T-helper 1 cell treated with Interleukin-12 subunit alpha and Interleukin-12 subunit beta and Interleukin-4 antibody, amounts not matched to agents 30 ng/mL and 1 ng/mL, for 36 hours (primary cell): ENCODE results near the gene TACR2. TPM values are rescaled to one million over a fixed set of nuclear protein-coding genes. Genes with fewer than 3 reads are reported as not detected.

Experiments used
- total RNA-seq: library from RNA; stranded (reverse); gene quantifications from 2 replicates; pipeline ENCODE4 v1.2.3, GENCODE V29; 2022

Gene TACR2
- total RNA-seq, 1 donor from 2014 or later: not detected

Other genes starting within 250 kb of the TACR2 start
- 56.1 and 58.9 TPM in 2 replicates for gene SUPV3L1, start 236.7 kb downstream of the TACR2 start, total RNA-seq
- gene HKDC1, start 196.6 kb downstream of the TACR2 start, total RNA-seq: 3.0 and 3.7 TPM in 2 replicates
- 137 and 139 TPM in 2 replicates for gene HK1, start 138.4 kb downstream of the TACR2 start, total RNA-seq
- 12.0 and 12.8 TPM in 2 replicates for gene TSPAN15, start 34.5 kb upstream of the TACR2 start, total RNA-seq
- gene NEUROG3, start 156.5 kb upstream of the TACR2 start, total RNA-seq: not detected in 2 replicates
- gene FAM241B, start 213.3 kb upstream of the TACR2 start, total RNA-seq: 9.9 and 10.0 TPM in 2 replicates